Activated naive CD4-positive, alpha-beta T cell treated with anti-CD3 and anti-CD28 coated beads, Interleukin-2, amount 50 U/mL, for 72 hours (primary cell): ENCODE data around the gene CD70. TPM values are rescaled to one million over a fixed set of nuclear protein-coding genes. Genes with fewer than 3 reads are reported as not detected.
"Not testable (repeated sequence)": the region's sequence is repeated elsewhere in the genome, so short reads cannot be mapped to it uniquely, and the experiment has no call there.

Experiments
- ATAC-seq, 2 donors: fragments of 150-1000 bp; cut with Tn5 transposase; 2 replicates each; pipeline ENCODE4 v1.10.0; 2021; ENCODE audit warnings: mild to moderate bottlenecking in 2 of 2, moderate library complexity in 2 of 2
- DNase-seq, 2 donors: peaks; one replicate each; pipeline ENCODE4 v3.0.0; 2021 to 2022; ENCODE audit warnings: low spot score in 2 of 2
- H3K27ac Mint-ChIP-seq, 2 donors: one replicate each; pipeline ENCODE4 v1.8.0; 2022; ENCODE audit warnings: mild to moderate bottlenecking in 2 of 2, mixed read lengths in 2 of 2
- H3K36me3 Mint-ChIP-seq, 2 donors: one replicate each; pipeline ENCODE4 v1.8.0; 2022; ENCODE audit warnings: mixed read lengths in 2 of 2
- H3K9me3 Mint-ChIP-seq, 2 donors: one replicate each; pipeline ENCODE4 v1.8.0; 2022; ENCODE audit warnings: mixed read lengths in 2 of 2
- total RNA-seq, 2 donors: library from RNA; stranded (reverse); gene quantifications; one replicate each; pipeline ENCODE4 v1.2.3, GENCODE V29; 2022

The CD70 gene
- total RNA-seq, 2 donors from 2014 or later = 4.8 to 8.4 TPM

DNA sequence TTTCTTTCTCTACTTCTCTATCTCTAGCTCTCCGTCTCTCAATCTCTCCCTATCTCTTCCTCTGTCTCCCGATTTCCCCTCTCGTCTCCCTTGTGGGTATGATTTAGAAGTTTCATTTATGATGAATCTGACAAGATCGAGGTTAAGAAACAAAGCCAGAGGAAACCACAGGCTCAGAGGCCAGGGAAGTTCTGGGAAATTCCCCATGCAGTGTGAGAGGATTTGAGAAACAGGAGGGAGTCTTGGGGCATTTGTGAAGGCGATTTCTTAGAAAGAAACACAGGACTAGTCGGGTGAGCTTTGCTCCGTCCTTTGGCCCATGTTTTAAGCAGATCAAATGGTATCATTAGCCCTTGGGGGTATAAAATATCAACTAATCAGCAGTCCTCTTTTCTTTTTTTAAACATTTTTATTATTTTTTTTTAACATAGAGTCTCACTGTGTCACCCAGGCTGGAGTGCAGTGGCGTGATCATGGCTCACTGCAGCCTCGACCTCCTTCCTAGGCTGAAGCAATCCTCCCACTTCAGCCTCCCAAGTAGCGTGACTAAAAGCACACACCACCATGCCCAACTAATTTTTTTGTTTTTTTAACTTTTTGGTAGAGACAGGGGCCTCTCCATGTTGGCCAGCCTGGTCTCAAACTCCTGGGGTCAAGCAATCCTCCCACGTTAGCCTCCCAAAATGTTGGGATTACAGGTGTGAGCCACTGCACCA is 34.3 kb downstream of the CD70 start:
- DNase-seq (no peak), ATAC-seq (peak in 1 of 2 donors; percentile 83)
- H3K36me3 Mint-ChIP-seq = no peaks in the 10 kb centered on the region
- H3K27ac Mint-ChIP-seq = no peak overlapping the region
- H3K9me3 Mint-ChIP-seq = no peaks in the 10 kb centered on the region

- no peak for ATAC-seq
- no peak overlapping the region for H3K27ac Mint-ChIP-seq
- no peaks in the 10 kb centered on the region for H3K9me3 Mint-ChIP-seq
- H3K36me3 Mint-ChIP-seq = no peaks in the 10 kb centered on the region
- DNase-seq = no peak
These were observed 34.9 kb downstream of the CD70 start for GRCh38 chr19:6556043-6556449.

DNA sequence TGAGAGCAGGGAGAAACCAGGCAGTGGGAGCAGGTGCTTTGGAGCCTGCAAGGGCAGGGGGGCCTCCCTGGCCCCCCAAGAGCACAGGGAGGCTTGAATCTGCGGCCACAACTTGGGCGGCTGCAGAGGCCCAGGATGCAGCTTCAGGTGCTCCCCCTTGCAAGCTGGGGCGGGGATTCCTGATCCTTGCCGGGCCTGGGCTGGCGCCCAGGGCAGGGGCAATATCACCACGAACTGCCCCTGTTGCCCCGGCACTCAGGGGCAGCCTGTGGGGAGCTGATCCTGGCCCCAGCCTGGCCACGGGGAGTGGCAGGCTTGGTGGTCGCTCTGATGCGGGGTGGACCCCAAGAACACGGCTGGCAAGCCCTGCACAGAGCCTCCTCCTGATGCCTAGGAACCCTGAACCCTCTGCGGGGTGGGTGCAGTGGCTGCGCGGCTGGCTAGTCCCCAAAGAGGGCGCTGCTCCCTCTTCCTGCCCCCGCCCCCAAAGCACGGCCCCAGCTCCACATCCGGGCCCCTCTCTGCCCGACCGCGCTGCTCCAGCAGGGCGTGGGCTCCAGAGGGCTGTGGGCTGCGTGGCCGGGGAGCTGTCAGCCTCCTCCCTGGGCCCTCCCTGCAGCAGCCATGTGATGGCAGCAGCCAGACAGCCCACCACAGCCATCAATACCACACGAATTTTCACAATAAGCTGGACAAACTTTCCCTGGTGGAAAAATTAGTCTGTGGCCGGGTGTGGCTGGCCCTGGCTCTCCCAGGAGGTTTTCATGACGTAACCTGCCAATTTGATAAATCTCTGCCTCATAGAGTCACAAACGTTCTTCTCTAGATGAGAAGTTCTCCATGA is 39.1 kb downstream of the CD70 start:
- ATAC-seq (peak; percentile 80 to 88), DNase-seq (peak in 1 of 2 donors; percentile 36)
- Mint-ChIP-seq H3K9me3 (no peaks in the 10 kb centered on the region), H3K36me3 (no peaks in the 10 kb centered on the region), H3K27ac (no peak overlapping the region)

DNA sequence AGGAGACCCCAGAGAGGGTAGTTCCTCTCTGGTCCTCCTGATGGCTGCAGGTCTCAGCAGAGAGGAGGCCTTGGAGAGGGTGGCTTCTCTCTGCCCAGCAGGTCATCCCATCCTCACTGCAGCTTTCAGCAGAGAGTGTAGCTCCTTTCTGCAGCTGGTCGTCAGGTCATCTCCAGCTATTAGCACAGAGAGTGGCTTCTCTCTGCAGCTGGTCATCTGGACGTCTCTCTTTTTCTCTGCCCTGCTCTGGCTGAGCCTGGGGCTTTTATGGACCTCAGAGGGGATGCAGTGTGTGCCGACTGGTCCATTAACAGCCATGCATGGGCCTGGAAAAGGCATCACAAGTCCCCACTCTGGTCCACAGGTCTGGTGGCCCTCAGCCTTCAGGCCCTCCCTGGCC is 39.9 kb downstream of the CD70 start:
- Mint-ChIP-seq H3K36me3 (no peaks in the 10 kb centered on the region), H3K27ac (no peak overlapping the region), H3K9me3 (no peaks in the 10 kb centered on the region)
- DNase-seq = no peak
- no peak for ATAC-seq

- not testable (repeated sequence) for ATAC-seq, H3K9me3 Mint-ChIP-seq, H3K27ac Mint-ChIP-seq, H3K36me3 Mint-ChIP-seq, DNase-seq
These were observed 40.3 kb downstream of the CD70 start for GRCh38 chr19:6550679-6551078.

GRCh38 chr19:6543866-6544347 is 47.0 kb downstream of the CD70 start:
- Mint-ChIP-seq H3K9me3 (no peaks in the 10 kb centered on the region), H3K36me3 (no peaks in the 10 kb centered on the region), H3K27ac (no peak overlapping the region)
- DNase-seq (no peak), ATAC-seq (no peak)

- ATAC-seq = no peak
- H3K9me3 Mint-ChIP-seq = peaks cover 0 to 2% of the 10 kb centered on the region in 2 donors
These were observed 49.8 kb downstream of the CD70 start for GRCh38 chr19:6540918-6541689.

GRCh38 chr19:6539514-6539913 is 51.4 kb downstream of the CD70 start:
- no peak overlapping the region for H3K27ac Mint-ChIP-seq
- ATAC-seq (no peak), DNase-seq (no peak)
- H3K36me3 Mint-ChIP-seq = peaks cover 0 to 4% of the 10 kb centered on the region in 2 donors
- peaks cover 0 to 6% of the 10 kb centered on the region in 2 donors for H3K9me3 Mint-ChIP-seq

More at GRCh38 chr19:6540918-6541689, 49.8 kb downstream of the CD70 start:
- no peak for DNase-seq
- Mint-ChIP-seq H3K36me3 (peaks cover 0 to 4% of the 10 kb centered on the region in 2 donors), H3K27ac (no peak overlapping the region)

Other genes with a start within 250 kb of the CD70 start
- gene CLPP, start 229.6 kb downstream of the CD70 start, total RNA-seq = 100 to 1,000 TPM; 184 to 190 TPM
- gene ALKBH7, start 218.4 kb downstream of the CD70 start, total RNA-seq = 10 to 100 TPM; 33.9 to 89.4 TPM
- gene PSPN, start 215.2 kb downstream of the CD70 start, total RNA-seq = 1 to 10 TPM; 2.0 to 3.4 TPM
- gene GTF2F1, start 198.0 kb downstream of the CD70 start, total RNA-seq = 10 to 100 TPM; 44.6 to 78.4 TPM
- 100 to 1,000 TPM; 240 to 353 TPM for gene KHSRP, start 166.3 kb downstream of the CD70 start, total RNA-seq
- gene SLC25A41, start 157.4 kb downstream of the CD70 start, total RNA-seq = under 1 TPM in 1 of 2 donors, not detected in 1; 0.14 TPM
- 10 to 100 TPM in 1 of 2 donors, under 1 TPM in 1; 0.96 to 36.0 TPM for gene SLC25A23, start 131.4 kb downstream of the CD70 start, total RNA-seq
- 1 to 10 TPM in 1 of 2 donors, under 1 TPM in 1; 0.59 to 2.6 TPM for gene CRB3, start 126.9 kb downstream of the CD70 start, total RNA-seq
- gene DENND1C, start 109.4 kb downstream of the CD70 start, total RNA-seq = 10 to 100 TPM; 70.8 to 84.4 TPM
- gene TUBB4A, start 88.8 kb downstream of the CD70 start, total RNA-seq = 1 to 10 TPM; 2.6 to 9.4 TPM
- gene TNFSF9, start 60.1 kb downstream of the CD70 start, total RNA-seq = 1 to 10 TPM in 1 of 2 donors, under 1 TPM in 1; 0.43 to 3.4 TPM
- gene TNFSF14, start 79.0 kb upstream of the CD70 start, total RNA-seq = 10 to 100 TPM; 24.9 to 25.3 TPM
- under 1 TPM; 0.54 to 0.84 TPM for gene C3, start 129.5 kb upstream of the CD70 start, total RNA-seq
- gene GPR108, start 146.4 kb upstream of the CD70 start, total RNA-seq = 10 to 100 TPM; 45.4 to 91.8 TPM
- 100 to 1,000 TPM in 1 of 2 donors, 10 to 100 TPM in 1; 47.1 to 109 TPM for gene TRIP10, start 148.5 kb upstream of the CD70 start, total RNA-seq
- gene SH2D3A, start 176.3 kb upstream of the CD70 start, total RNA-seq = 10 to 100 TPM; 16.4 to 33.0 TPM
- gene VAV1, start 181.6 kb upstream of the CD70 start, total RNA-seq = 100 to 1,000 TPM in 1 of 2 donors, 10 to 100 TPM in 1; 81.5 to 121 TPM